Stimulated activated CD4-positive, alpha-beta T cell treated with anti-CD3 and anti-CD28 coated beads, TNF-alpha, amount 100 ng/mL, for 1 hour (primary cell): ENCODE results near the gene PPHLN1.

Source experiments
- DNase-seq, 3 donors: peaks; one replicate each; pipeline ENCODE4 v3.0.0-alpha.2; 2020; ENCODE audit warnings: low read depth in 3 of 3, low spot score in 1 of 3

PPHLN1 gene

DNA sequence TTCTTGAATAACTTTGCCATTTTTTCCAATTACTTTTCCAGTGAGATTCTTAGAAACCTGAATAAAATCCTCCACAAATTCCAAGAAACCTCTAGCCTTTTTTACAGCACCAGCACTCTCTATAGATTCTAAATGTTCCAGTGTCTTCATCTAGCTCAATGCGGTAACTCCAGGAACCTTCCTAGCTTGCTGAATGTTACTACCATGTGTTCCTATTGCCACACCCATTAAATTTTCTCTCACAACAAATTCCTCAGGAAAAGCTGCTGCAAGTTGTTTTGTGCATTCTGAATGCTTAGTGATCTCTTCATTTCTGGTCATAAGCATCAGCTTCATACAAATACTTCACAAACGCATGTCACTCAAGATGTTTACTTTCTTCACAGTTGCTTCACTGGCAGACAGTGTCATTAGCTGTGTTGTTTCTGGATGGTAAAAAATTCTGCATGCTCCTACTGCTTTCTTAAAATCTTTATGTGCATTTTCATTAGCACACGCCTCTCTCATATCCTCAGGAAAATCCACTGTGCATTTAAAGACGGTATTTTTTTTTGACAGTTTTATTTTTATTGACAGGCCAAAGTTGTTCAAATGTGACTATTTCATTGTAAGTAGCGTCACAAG is 106.7 kb downstream of the PPHLN1 start:
- no peak for DNase-seq

GRCh38 chr12:42440608-42441007 is 114.6 kb downstream of the PPHLN1 start:
- DNase-seq, result no peak

DNA sequence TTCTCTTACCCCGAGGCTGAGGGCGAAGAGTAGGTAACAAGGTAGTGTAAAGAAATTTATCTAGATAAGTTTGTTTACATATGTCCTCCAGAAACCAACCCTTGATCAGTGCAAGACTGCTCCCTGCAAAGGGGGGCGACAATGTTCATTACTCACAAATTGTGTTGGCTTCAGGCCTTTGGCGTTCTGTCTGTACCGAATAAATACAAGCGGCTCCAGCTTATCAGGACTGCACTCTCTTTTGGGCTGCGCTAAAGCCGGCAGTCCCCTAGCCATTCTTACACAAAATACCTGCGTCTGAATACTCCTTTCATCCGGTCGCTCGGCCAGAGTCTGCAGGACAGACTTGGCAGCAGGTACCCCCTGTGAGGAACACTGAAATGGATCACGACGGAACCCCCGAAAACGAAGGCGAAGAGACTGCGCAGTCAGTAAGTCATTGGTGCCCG is 116.4 kb downstream of the PPHLN1 start:
- DNase-seq, result no peak

- DNase-seq, result no peak
Measured at GRCh38 chr12:42442888-42443287, 116.9 kb downstream of the PPHLN1 start.

- no peak for DNase-seq
Measured at GRCh38 chr12:42444192-42444943, 118.4 kb downstream of the PPHLN1 start.

DNA sequence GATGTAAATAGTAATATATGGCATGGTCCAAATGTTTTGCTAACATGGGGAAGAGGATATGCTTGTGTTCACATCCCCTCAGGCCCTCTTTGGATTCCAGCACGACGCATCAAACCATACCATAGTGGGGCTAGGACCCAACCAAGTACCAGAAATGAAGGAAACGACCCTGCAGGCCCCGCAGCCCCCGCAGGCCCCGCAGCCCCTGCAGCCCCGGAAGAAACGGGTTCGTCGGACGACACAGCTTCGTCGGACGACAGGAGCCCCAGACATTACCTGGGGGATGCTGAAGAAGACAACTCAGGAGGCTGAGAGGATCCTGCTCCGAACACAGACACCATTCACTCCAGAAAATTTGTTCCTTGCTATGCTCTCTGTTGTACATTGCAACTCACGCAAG is 119.9 kb downstream of the PPHLN1 start:
- DNase-seq, result no peak

DNA sequence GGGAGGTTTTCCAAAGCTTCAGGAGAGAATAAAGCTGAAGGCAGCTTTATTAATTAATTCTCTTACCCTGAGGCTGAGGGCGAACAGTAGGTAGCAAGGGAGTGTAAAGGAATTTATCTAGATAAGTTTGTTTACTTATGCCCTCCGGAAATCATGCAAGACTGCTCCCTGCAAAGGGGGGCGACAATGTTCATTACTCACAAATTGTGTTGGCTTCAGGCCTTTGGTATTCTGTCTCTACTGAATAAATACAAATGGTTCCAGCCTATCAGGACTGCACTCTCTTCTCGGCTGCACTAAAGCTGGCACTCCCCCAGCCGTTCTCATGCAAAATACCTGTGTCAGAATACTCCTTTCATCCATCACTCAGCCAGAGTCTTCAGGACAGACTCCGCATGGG is 120.8 kb downstream of the PPHLN1 start:
- no peak for DNase-seq

- no peak for DNase-seq
Measured at GRCh38 chr12:42447371-42447786, 121.4 kb downstream of the PPHLN1 start.

GRCh38 chr12:42448841-42449240 is 122.9 kb downstream of the PPHLN1 start:
- DNase-seq, result no peak

DNA sequence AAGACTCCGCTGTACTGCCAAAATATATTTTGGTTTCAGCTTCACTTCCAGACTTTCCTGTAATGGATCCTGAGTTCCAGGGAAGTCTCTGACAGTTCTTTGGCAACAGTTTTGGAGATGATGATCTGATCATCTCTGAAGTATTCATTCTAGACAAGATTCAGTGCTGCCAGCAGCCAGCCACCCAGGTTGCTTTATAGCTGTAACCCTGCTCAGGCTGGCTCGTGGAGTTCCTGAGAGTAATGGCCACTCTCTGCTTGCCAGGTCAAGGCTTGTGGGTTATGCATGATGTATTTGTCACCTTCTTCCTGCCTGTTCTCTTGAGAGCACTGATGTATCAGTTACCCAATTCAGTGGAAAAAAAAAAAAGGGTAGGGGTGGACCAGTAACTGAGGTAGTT is 124.3 kb downstream of the PPHLN1 start:
- no peak for DNase-seq

DNA sequence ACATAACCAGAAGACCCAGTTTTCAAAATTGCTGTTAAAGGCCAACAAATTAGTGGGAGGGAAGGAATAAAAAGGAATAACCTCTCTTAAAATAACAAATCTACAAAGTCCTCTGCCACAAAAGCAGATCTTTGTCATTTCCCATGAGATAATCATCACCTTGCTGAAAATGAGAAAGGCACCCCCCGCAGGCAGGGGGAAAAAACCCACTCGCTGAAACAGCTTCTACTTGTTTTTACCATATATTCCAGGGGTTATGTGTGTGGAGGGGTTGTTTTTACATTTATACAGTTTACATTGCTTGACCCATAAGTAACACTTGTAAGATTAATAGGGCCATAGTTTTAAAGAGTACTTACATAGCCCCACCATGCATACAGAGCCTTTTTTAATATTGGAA is 132.6 kb downstream of the PPHLN1 start:
- no peak for DNase-seq

DNA sequence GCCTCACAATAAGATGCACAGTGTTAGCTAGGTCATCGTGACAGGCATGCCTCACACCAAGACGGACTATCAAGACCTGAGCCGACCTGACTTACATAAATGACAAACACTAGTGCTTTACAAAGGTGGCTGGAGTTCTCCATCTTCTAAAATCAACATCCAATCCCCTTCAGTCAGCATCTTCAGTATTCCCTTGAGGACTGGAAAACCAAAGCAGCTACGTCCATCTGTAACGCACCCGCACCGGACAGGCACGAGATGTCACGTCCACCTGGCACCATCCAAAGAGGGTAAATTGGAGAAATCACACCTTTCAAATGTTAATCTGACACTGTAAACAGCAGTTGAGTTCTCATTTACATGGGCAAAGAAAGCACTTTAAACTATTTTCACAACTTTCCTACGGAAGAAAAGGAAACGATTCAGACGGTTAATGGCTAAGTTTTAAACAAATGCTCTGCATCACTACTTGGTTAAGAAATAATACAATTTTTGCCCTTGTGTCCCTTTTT is 133.4 kb downstream of the PPHLN1 start:
- no peak for DNase-seq

- DNase-seq, result no peak
Measured at GRCh38 chr12:42462486-42462885, 136.5 kb downstream of the PPHLN1 start.

DNA sequence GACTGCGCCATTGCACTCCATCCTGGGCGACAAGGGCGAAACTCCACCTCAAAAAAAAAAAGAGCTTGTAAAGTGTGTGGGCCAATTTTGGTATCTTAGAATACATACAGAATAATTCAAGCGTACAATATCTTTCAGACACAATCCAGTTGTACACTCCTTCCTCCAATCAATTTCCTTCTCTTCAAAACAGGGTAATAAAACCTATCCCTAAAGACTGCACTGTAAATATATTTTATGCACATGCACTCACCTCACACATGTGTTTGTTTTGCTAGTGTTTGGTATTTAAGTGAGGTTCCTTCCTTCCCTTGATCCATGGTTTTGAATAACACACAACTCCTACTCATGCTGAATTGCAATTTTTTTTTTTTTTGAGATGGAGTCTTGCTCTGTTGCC is 137.7 kb downstream of the PPHLN1 start:
- DNase-seq, result no peak

GRCh38 chr12:42468341-42468821 is 142.4 kb downstream of the PPHLN1 start:
- no peak for DNase-seq

DNA sequence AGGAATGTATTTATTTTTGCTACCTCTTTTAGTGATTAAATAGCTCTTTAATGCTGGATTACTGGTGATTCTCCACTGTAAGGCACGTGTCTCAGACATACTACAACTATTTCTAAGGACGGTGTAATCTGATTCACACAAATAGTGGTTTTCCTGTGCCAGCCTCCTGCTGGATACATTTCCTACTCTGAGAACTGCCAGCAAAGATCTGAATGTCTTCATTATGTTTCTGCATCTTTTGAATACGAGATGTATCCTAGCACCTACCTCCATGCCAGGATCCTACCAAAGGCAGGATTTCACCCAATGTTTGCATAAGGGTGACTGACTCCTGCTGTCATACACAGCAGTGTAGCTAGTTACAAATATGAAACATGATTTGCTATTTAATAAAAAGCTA is 143.0 kb downstream of the PPHLN1 start:
- DNase-seq, result no peak

DNA sequence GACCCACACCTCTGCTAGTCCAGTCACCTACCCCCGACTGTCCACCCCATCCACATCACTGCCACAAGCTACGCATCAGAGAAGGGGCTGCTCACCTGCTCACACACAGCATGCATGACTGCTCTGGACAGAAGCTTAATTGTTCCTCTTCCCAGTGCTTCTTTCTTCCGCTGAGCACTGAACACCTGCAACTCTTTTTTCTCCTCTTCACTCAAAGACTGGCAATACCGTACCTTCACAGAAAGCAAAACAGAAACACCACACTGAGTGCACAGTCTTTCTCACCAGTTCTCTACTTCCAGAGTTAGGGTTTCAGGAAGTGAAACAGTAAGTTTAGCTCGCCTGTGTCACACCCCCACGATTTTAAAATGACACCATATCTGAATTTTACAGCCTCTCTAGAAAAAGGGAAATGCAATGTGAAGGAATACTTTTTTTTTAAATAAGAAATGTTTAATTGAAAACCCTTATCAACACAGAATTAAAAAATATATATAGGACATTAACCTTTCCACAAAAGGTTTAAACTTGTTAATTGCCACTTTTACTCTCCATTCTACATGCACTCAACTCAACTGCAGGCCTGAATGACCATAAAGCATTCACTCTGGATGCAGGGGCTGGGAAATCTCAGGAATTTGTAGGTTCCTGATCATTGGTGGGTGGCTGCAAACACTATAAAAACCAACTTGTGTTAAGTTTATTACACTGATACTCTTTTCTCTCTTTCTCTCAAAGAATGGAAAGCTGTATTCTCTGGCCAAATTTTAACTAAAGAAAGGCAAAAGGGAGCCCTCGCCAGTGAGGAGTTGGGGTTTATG is 143.6 kb downstream of the PPHLN1 start:
- DNase-seq, result no peak

GRCh38 chr12:42472376-42472775 is 146.4 kb downstream of the PPHLN1 start:
- DNase-seq, result no peak

DNA sequence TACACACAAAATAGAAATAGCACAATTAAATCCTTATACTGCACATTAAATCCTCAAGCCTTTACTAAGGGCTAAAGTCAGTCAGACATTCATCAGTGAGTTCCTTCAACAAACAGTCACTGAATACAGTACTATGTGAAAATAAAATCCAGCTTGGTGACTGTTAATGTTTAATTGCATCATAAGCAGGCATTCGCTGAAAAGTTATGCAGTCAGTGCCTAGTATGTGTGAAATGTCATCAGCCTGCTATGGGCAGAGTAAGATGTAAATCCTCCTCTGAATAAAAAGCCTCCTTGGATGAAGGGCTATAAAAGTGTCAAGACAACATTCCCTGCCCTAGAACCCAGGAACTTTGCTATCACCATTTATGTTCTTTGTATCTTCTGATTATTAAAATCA is 147.2 kb downstream of the PPHLN1 start:
- DNase-seq, result no peak

GRCh38 chr12:42473561-42473960 is 147.6 kb downstream of the PPHLN1 start:
- DNase-seq, result no peak

DNA sequence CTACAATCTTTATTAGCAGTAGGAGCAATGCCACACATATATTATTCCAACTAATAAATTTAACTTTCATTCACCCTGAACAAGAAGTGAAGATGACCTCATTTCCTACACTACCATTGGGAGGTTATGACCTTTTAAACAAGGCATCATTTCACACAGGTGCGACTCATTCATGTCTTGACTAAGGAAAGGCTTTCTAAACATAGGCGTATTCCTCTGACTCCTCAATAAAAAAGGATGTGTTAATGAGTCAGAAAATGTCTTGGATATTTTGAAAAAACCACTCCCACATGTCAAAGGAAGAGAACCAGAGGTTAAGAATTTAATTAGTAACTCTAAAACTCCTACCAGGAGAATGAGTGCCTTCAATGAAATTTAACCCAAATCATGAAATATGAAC is 148.4 kb downstream of the PPHLN1 start:
- no peak for DNase-seq

- no peak for DNase-seq
Measured at GRCh38 chr12:42475106-42475505, 149.1 kb downstream of the PPHLN1 start.
